ENCODE measurements around the gene PRKAG2. TPM values are rescaled to one million over a fixed set of nuclear protein-coding genes. Genes with fewer than 3 reads are reported as not detected.

Gene PRKAG2
- total RNA-seq, 4 donors from 2014 or later = 7.5 to 14.3 (median 12.2) TPM

DNA sequence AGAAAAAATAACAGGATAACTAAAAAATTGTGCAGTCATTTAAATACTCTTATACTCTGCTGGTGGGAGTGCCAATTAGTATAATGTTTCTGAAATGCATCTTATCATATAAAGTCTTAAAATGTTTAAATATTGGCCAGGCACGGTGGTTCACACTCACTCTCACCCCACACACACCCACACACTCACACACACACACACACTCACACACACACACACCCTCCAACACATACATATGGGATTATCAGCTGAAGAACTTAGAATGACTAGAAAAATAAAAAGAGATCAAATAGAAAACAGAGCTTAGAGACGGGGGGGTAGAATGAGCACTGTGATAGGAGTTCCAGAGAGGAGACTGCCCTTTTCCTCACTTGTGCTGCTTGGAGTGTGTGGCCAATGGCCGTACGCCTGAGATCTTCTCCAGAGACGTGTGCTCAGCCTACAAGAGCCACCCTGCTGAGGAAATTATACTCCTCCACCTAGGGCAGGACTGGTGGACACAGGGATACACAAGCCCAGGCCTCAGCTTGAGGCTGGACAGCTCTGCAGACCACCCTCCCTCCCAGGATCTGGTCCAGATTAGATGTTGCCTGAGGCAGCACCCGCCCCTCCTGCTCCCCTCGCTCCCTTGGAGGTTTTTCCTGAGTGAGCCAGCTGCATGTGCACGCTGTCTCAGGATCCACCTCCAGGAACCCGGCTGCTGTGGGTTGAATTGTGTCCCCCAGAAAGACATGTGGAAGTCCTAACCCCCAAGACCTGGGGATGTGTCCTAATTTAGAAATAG is 26.5 kb upstream of the PRKAG2 start:
- 75 to 79% methylated on average over 9 of the region's 9 CpGs for WGBS, 2 donors
- peak in 1 of 2 donors; percentile 53 for DNase-seq (ENCODE audit: low spot score in 2 of 2)
- no peak overlapping the region for H3K4me3 ChIP-seq (ENCODE audit: low read depth, poor library complexity, severe bottlenecking)
- intact Hi-C loops (cut with DNase I; ENCODE audit: low total_unique reads) = no loop called here
- no peak for TF ChIP-seq POLR2A (IDR thresholded peaks at IDR 0.05)
- TF ChIP-seq, protein P1, sequence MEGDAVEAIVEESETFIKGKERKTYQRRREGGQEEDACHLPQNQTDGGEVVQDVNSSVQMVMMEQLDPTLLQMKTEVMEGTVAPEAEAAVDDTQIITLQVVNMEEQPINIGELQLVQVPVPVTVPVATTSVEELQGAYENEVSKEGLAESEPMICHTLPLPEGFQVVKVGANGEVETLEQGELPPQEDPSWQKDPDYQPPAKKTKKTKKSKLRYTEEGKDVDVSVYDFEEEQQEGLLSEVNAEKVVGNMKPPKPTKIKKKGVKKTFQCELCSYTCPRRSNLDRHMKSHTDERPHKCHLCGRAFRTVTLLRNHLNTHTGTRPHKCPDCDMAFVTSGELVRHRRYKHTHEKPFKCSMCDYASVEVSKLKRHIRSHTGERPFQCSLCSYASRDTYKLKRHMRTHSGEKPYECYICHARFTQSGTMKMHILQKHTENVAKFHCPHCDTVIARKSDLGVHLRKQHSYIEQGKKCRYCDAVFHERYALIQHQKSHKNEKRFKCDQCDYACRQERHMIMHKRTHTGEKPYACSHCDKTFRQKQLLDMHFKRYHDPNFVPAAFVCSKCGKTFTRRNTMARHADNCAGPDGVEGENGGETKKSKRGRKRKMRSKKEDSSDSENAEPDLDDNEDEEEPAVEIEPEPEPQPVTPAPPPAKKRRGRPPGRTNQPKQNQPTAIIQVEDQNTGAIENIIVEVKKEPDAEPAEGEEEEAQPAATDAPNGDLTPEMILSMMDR (IDR thresholded peaks at IDR 0.05) = no peak

DNA sequence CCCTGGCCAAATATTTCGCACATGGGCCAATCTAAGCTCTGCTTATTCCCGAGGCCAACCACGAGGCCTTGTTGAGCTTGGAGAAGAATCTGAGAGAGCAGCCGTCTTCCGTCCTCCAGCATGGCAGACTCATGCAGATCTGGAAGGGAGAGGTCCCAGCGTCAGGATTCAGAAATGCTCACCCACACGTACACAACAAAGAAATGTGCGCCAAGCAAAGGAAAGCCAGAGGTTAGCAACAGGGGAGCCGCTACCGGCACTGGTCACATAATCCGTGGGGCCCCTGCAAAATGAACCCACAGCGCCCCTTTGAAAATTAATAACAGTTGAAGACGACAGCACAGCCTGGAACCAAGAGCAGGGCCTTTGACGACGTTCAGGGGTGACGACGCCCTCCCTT is 25.4 kb upstream of the PRKAG2 start:
- intact Hi-C loops (cut with DNase I; ENCODE audit: low total_unique reads) = no loop called here
- TF ChIP-seq POLR2A (IDR thresholded peaks at IDR 0.05) = no peak
- TF ChIP-seq, protein P1 (IDR thresholded peaks at IDR 0.05) = no peak
- 88 to 89% methylated on average over 17 of the region's 17 CpGs for WGBS, 2 donors
- no peak overlapping the region for H3K4me3 ChIP-seq (ENCODE audit: low read depth, poor library complexity, severe bottlenecking)
- DNase-seq (ENCODE audit: low spot score in 2 of 2) = peak in 1 of 2 donors; percentile 77

DNA sequence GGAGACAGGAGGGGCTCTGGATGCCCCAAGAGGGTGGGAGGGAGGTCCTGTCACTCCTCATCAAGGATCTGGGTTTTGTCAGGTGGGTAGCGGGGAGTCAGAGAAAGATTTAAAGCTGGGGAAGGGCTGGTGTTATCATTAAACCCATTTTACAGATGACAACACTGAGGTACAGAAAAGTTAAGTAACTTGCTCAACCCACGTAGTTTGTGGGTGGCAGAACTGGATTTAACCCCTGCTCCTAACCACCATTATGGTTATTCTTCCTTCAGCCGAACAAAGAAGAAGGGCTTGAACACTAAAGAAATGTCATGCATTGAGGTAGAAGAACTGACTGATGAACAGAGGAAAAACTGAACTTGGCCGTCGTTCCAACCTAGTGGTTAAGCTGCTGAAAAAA is 24.9 kb upstream of the PRKAG2 start:
- WGBS, 2 donors = 90 to 91% methylated on average over 5 of the region's 5 CpGs
- no peak overlapping the region for H3K4me3 ChIP-seq (ENCODE audit: low read depth, poor library complexity, severe bottlenecking)
- intact Hi-C loops (cut with DNase I; ENCODE audit: low total_unique reads) = no loop called here
- no peak for TF ChIP-seq POLR2A (IDR thresholded peaks at IDR 0.05)
- TF ChIP-seq, protein P1 (IDR thresholded peaks at IDR 0.05) = no peak
- DNase-seq (ENCODE audit: low spot score in 2 of 2) = no peak

DNA sequence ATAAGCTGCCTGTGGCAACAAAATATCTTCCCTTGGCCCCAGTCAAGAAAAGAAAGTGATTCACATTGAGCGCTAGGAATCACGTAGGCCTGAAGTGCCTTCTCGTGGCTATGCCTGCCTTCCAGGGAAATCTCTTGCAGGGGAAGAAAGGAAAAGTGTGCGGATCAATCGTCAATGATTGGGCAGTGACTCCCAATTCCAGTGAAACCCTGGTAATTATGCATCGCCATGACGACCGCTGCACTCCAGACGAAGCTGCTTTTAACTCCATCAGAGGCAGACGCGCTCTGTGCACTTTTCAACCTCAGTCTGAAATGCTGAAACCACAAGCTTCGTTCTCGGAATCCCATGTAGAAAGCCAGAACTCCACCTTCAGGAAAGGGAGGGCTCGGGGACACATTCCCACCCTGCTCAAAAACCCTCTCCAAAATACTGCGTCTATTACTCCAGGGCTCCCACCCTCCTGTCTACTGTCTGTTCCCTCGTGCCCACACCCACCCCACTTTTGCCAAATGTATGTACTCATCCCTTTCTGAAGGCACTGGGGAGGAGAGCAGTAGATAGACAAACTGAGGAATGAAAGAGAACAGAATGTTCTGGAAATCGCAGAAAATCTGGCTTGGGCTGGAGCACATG is 24.2 kb upstream of the PRKAG2 start:
- H3K4me3 ChIP-seq (ENCODE audit: low read depth, poor library complexity, severe bottlenecking) = no peak overlapping the region
- TF ChIP-seq, protein P1 (IDR thresholded peaks at IDR 0.05) = no peak
- no peak for TF ChIP-seq POLR2A (IDR thresholded peaks at IDR 0.05)
- peak; percentile 52 to 85 for DNase-seq (ENCODE audit: low spot score in 2 of 2)
- intact Hi-C loops (cut with DNase I; ENCODE audit: low total_unique reads) = no loop called here
- 50 to 63% methylated on average over 17 of the region's 17 CpGs for WGBS, 2 donors

DNA sequence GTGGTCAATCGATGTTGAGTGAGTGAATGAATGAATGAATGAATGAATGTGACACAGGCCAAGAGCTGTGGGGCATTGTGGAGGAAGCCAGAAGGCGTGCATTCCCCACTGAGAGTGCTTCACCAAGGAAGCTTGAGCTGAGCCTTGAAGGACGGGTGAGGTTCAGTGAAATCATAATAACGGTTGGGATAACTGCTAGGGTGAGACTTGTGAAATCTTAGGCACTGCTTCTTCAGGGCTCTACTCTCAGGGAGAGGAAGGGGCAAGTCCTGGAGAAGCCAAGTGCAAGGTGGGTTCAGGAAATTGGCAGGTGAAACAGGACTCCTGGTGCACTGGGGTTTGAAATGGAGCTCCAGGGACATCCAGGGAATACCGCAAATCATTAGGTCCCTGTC is 23.7 kb upstream of the PRKAG2 start:
- 59 to 62% methylated on average over 5 of the region's 5 CpGs for WGBS, 2 donors
- H3K4me3 ChIP-seq (ENCODE audit: low read depth, poor library complexity, severe bottlenecking) = no peak overlapping the region
- intact Hi-C loops (cut with DNase I; ENCODE audit: low total_unique reads) = no loop called here
- no peak for TF ChIP-seq POLR2A (IDR thresholded peaks at IDR 0.05)
- TF ChIP-seq, protein P1 (IDR thresholded peaks at IDR 0.05) = no peak
- peak in 1 of 2 donors; percentile 73 for DNase-seq (ENCODE audit: low spot score in 2 of 2)

All from lower leg skin (tissue), 4 donors.